ENCODE results near the gene CCDC169. TPM values are rescaled to one million over a fixed set of nuclear protein-coding genes. Genes with fewer than 3 reads are reported as not detected.
"Not testable (repeated sequence)": the region's sequence is repeated elsewhere in the genome, so short reads cannot be mapped to it uniquely, and the experiment has no call there.

Gene CCDC169
- total and polyA plus RNA-seq, 10 donors = 0.06 to 0.44 (median 0.13) TPM; not detected in 4

DNA sequence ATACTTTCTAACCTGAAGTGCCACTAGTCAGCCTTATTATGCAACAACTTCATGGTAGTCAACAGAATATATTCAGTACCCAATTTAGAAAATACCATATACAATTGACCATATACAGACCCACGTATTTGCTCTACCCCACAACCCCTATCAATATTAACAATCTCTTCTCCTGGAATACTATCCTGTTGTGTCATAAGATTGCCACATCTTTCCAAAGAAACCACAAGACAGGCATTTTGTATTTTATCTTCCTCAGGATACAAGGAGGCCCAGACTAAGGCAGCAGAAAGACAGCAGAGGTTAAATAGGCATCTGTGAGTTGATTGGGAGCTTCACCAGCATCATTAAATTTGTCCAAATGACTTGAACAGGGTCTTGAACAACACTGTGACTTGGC lies 44.1 kb upstream of the CCDC169 start:
- Histone ChIP-seq H3K4me3 (no peak overlapping the region), H3K9me3 (no peaks in the 10 kb centered on the region), H3K27me3 (replicated peaks in 1 of 7) (no peaks in the 10 kb centered on the region), H3K36me3 (peaks cover 0 to 4% (median 0%) of the 10 kb centered on the region in 6 donors), H3K4me1 (peaks cover 26 to 77% (median 49%) of the 10 kb centered on the region in 6 donors), H3K27ac (no peak overlapping the region)
- DNase-seq = no peak
- TF ChIP-seq POLR2A (IDR thresholded peaks at IDR 0.05) (no peak), POLR2AphosphoS5 (IDR thresholded peaks at IDR 0.05) (no peak), CTCF (IDR thresholded peaks at IDR 0.05 in 8 of 11, conservative IDR thresholded peaks at IDR 0.05 in 3 of 11) (no peak)
- WGBS, 5 donors = 42 to 76% (median 60%) methylated on average over 1 of the region's 1 CpG
- intact Hi-C loops (cut with DNase I; ENCODE audit: low total_unique reads) = no loop called here

GRCh38 chr13:36339600-36340155 lies 42.1 kb upstream of the CCDC169 start:
- Histone ChIP-seq H3K4me1 (peaks cover 28 to 85% (median 58%) of the 10 kb centered on the region in 6 donors), H3K36me3 (peaks cover 0 to 13% (median 7%) of the 10 kb centered on the region in 6 donors), H3K27me3 (replicated peaks in 1 of 7) (no peaks in the 10 kb centered on the region), H3K27ac (peak overlapping the region in 1 of 8 donors; percentile 11), H3K4me3 (no peak overlapping the region), H3K9me3 (no peaks in the 10 kb centered on the region)
- no peak for DNase-seq
- 76 to 92% (median 81%) methylated on average over 4 of the region's 4 CpGs for WGBS, 5 donors
- TF ChIP-seq CTCF (IDR thresholded peaks at IDR 0.05 in 8 of 11, conservative IDR thresholded peaks at IDR 0.05 in 3 of 11) (no peak), POLR2AphosphoS5 (IDR thresholded peaks at IDR 0.05) (no peak), POLR2A (IDR thresholded peaks at IDR 0.05) (no peak)
- intact Hi-C loops (cut with DNase I; ENCODE audit: low total_unique reads) = no loop called here

- DNase-seq = no peak
- H3K4me3 ChIP-seq = no peak overlapping the region
- H3K4me1 ChIP-seq = peaks cover 19 to 82% (median 52%) of the 10 kb centered on the region in 6 donors
- H3K27me3 ChIP-seq (replicated peaks in 1 of 7) = no peaks in the 10 kb centered on the region
- 71 to 85% (median 77%) methylated on average over 3 of the region's 3 CpGs for WGBS, 5 donors
- H3K36me3 ChIP-seq = peaks cover 0 to 23% (median 9%) of the 10 kb centered on the region in 6 donors
- intact Hi-C loops (cut with DNase I; ENCODE audit: low total_unique reads) = no loop called here
- H3K9me3 ChIP-seq = no peaks in the 10 kb centered on the region
- H3K27ac ChIP-seq = no peak overlapping the region
- TF ChIP-seq POLR2A (IDR thresholded peaks at IDR 0.05) (no peak), CTCF (IDR thresholded peaks at IDR 0.05 in 8 of 11, conservative IDR thresholded peaks at IDR 0.05 in 3 of 11) (no peak), POLR2AphosphoS5 (IDR thresholded peaks at IDR 0.05) (no peak)
These were observed 40.5 kb upstream of the CCDC169 start for GRCh38 chr13:36337938-36338641.

DNA sequence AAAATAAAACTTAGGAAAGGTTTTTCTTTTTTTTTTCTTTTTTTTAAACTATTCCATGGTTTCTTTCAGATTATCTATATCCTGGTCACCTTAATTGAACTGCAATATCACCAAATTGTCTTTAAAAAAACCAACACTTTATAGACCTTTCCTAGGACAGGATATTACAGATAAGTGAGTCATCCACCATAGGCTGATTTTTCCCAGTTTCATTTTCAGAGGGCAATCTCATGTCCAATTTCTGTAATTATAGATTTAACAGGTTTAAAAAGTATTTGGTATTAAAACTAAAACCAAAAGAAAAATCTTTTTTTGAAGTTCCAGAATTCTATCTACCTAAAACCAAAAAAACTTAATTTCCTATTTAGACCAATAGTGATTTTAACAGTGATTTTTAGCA lies 35.4 kb upstream of the CCDC169 start:
- no peak for DNase-seq
- H3K27me3 ChIP-seq (replicated peaks in 1 of 7) = no peaks in the 10 kb centered on the region
- no peak overlapping the region for H3K27ac ChIP-seq
- intact Hi-C loops (cut with DNase I; ENCODE audit: low total_unique reads) = no loop called here
- TF ChIP-seq POLR2A (IDR thresholded peaks at IDR 0.05) (no peak), CTCF (IDR thresholded peaks at IDR 0.05 in 8 of 11, conservative IDR thresholded peaks at IDR 0.05 in 3 of 11) (no peak), POLR2AphosphoS5 (IDR thresholded peaks at IDR 0.05) (no peak)
- H3K9me3 ChIP-seq = no peaks in the 10 kb centered on the region
- peaks cover 0 to 64% (median 42%) of the 10 kb centered on the region in 6 donors for H3K4me1 ChIP-seq
- no peak overlapping the region for H3K4me3 ChIP-seq
- H3K36me3 ChIP-seq = peaks cover 0 to 69% (median 29%) of the 10 kb centered on the region in 6 donors

DNA sequence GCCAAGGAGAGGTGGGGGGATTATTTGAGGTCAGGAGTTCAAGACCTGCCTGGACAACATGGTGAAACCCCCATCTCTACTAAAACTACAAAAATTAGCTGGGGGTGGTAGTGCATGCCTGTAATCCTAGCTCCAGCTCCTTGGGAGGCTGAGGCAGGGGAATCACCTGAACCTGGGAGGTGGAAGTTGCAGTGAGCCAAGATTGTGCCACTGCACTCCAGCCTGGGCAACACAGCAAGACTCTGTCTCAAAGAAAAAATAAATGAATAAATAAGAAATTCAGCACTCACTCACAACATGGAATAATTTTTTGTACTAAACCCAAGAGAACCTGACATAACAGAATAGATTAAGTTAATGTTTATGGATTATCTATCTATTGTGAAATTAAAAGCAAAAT lies 34.6 kb upstream of the CCDC169 start:
- intact Hi-C loops (cut with DNase I; ENCODE audit: low total_unique reads); H3K4me3 ChIP-seq; DNase-seq; H3K27me3 ChIP-seq (replicated peaks in 1 of 7); H3K9me3 ChIP-seq; H3K27ac ChIP-seq: not testable (repeated sequence)
- Histone ChIP-seq H3K36me3 (peaks cover 0 to 76% (median 35%) of the 10 kb centered on the region in 6 donors), H3K4me1 (peaks cover 0 to 59% (median 37%) of the 10 kb centered on the region in 6 donors)

All from spleen (tissue), 11 donors.